Measurements from ENCODE around the gene RIMKLB. TPM values are rescaled to one million over a fixed set of nuclear protein-coding genes. Genes with fewer than 3 reads are reported as not detected.
A peak's percentile ranks its signal among the peaks of the same experiment; 100 is the strongest.
"Not testable (repeated sequence)": the region's sequence is repeated elsewhere in the genome, so short reads cannot be mapped to it uniquely, and the experiment has no call there.

Gene RIMKLB
- total RNA-seq, 4 donors from 2014 or later = 36.5 to 49.7 (median 43.5) TPM

GRCh38 chr12:8722286-8722800 lies 24.6 kb downstream of the RIMKLB start:
- no peak for TF ChIP-seq POLR2A (IDR thresholded peaks at IDR 0.05)
- no peak for TF ChIP-seq EP300 (IDR thresholded peaks at IDR 0.05)
- no peak for TF ChIP-seq POLR2AphosphoS5 (IDR thresholded peaks at IDR 0.05)
- TF ChIP-seq CTCF (IDR thresholded peaks at IDR 0.05) = no peak
- H3K36me3 ChIP-seq = peaks cover 0 to 49% of the 10 kb centered on the region in 2 donors

GRCh38 chr12:8734873-8735381 lies 37.1 kb downstream of the RIMKLB start:
- Histone ChIP-seq H3K27ac (peak overlapping the region in 2 of 4 donors; percentile 51 to 63), H3K27me3 (no peaks in the 10 kb centered on the region), H3K4me1 (peaks cover 0 to 48% (median 11%) of the 10 kb centered on the region in 3 donors), H3K9me3 (no peaks in the 10 kb centered on the region), H3K4me3 (no peak overlapping the region), H3K36me3 (peaks cover 0 to 7% of the 10 kb centered on the region in 2 donors)
- TF ChIP-seq POLR2A (IDR thresholded peaks at IDR 0.05) (no peak), EP300 (IDR thresholded peaks at IDR 0.05) (no peak), POLR2AphosphoS5 (IDR thresholded peaks at IDR 0.05) (no peak), CTCF (IDR thresholded peaks at IDR 0.05) (no peak)
- ATAC-seq = no peak
- WGBS, 2 donors (ENCODE audit: low coverage in 1 of 2) = 67 to 79% methylated on average over 3 of the region's 3 CpGs

More at GRCh38 chr12:8722286-8722800, 24.6 kb downstream of the RIMKLB start:
- H3K9me3 ChIP-seq = no peaks in the 10 kb centered on the region
- no peaks in the 10 kb centered on the region for H3K4me1 ChIP-seq
- no peaks in the 10 kb centered on the region for H3K27me3 ChIP-seq
- no peak for ATAC-seq
- WGBS, 2 donors (ENCODE audit: low coverage in 1 of 2) = 86 to 93% methylated on average over 3 of the region's 3 CpGs
- H3K4me3 ChIP-seq = no peak overlapping the region
- no peak overlapping the region for H3K27ac ChIP-seq

DNA sequence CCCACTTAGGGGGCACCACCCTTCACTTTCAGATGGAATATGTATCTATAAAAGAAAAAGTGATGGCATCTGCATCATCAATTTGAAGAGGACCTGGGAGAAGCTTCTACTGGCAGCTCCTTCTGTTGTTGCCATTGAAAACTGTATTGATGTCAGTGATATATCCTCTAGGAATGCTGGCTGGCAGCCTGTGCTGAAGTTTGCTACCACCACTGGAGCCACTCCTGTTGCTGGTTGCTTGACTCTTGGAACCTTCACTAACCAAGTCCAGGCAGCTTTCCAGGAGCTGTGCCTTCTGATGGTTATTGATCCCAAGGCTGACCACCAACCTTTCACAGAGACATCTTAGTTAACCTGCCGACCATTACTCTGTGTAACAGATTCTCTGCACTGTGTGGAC lies 44.7 kb downstream of the RIMKLB start:
- no peak overlapping the region for H3K27ac ChIP-seq

GRCh38 chr12:8743121-8743520 lies 45.3 kb downstream of the RIMKLB start:
- 84 to 88% methylated on average over 4 of the region's 6 CpGs for WGBS, 2 donors (ENCODE audit: low coverage in 1 of 2)
- H3K27ac ChIP-seq, H3K4me3 ChIP-seq, H3K9me3 ChIP-seq, H3K27me3 ChIP-seq, ATAC-seq: not testable (repeated sequence)
- Histone ChIP-seq H3K4me1 (peaks cover 0 to 15% (median 0%) of the 10 kb centered on the region in 3 donors), H3K36me3 (peaks cover 0 to 13% of the 10 kb centered on the region in 2 donors)

More for the DNA sequence above, 44.7 kb downstream of the RIMKLB start:
- Histone ChIP-seq H3K36me3 (peaks cover 0 to 13% of the 10 kb centered on the region in 2 donors), H3K9me3 (no peaks in the 10 kb centered on the region), H3K4me1 (peaks cover 0 to 21% (median 0%) of the 10 kb centered on the region in 3 donors), H3K4me3 (no peak overlapping the region), H3K27me3 (no peaks in the 10 kb centered on the region)
- no CpG with 5 or more reads among the region's 1 CpG for WGBS, 2 donors (ENCODE audit: low coverage in 1 of 2)
- TF ChIP-seq CTCF (IDR thresholded peaks at IDR 0.05) (no peak), POLR2AphosphoS5 (IDR thresholded peaks at IDR 0.05) (no peak), POLR2A (IDR thresholded peaks at IDR 0.05) (no peak), EP300 (IDR thresholded peaks at IDR 0.05) (no peak)
- ATAC-seq = no peak

GRCh38 chr12:8745631-8746030 lies 47.8 kb downstream of the RIMKLB start:
- ATAC-seq, H3K4me3 ChIP-seq, H3K27ac ChIP-seq, H3K4me1 ChIP-seq, H3K27me3 ChIP-seq, H3K9me3 ChIP-seq: not testable (repeated sequence)
- H3K36me3 ChIP-seq = peaks cover 0 to 10% of the 10 kb centered on the region in 2 donors
- WGBS, 2 donors (ENCODE audit: low coverage in 1 of 2) = 90 to 93% methylated on average over 2 to 5 of the region's 8 CpGs

DNA sequence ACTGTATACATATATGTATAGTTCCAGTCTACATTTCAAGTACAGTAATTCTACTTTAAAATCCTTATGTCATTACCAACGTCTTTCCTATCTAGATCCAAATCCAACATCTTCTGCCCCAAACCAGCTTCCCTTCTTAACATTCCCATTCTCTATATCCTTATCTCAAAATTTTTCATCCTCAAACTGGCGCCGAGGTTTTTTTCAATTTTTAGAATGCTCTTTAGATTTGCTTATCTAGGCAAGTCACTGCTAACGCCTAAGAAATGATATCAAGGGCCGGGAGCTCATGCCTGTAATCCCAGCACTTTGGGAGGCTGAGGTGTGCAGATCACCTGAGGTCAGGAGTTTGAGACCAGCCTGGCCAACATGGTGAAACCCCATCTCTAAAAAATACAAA lies 48.3 kb downstream of the RIMKLB start:
- no peak overlapping the region for H3K27ac ChIP-seq
- TF ChIP-seq POLR2AphosphoS5 (IDR thresholded peaks at IDR 0.05) = no peak
- 87 to 100% methylated on average over 3 to 5 of the region's 5 CpGs for whole genome bisulfite sequencing, 2 donors (ENCODE audit: low coverage in 1 of 2)

GRCh38 chr12:8760076-8760475 lies 62.3 kb downstream of the RIMKLB start:
- H3K9me3 ChIP-seq, H3K27ac ChIP-seq, H3K27me3 ChIP-seq, H3K4me1 ChIP-seq, ATAC-seq, H3K4me3 ChIP-seq: not testable (repeated sequence)
- WGBS, 2 donors (ENCODE audit: low coverage in 1 of 2) = 89 to 100% methylated on average over 1 to 2 of the region's 4 CpGs
- peaks cover 0 to 52% of the 10 kb centered on the region in 2 donors for H3K36me3 ChIP-seq

More for the DNA sequence above, 48.3 kb downstream of the RIMKLB start:
- Histone ChIP-seq H3K9me3 (no peaks in the 10 kb centered on the region), H3K4me3 (no peak overlapping the region), H3K36me3 (peaks cover 0 to 14% of the 10 kb centered on the region in 2 donors), H3K4me1 (peaks cover 0 to 8% (median 0%) of the 10 kb centered on the region in 3 donors), H3K27me3 (no peaks in the 10 kb centered on the region)
- ATAC-seq = no peak

GRCh38 chr12:8762701-8763100 lies 64.9 kb downstream of the RIMKLB start:
- 100% methylated on average over 4 to 5 of the region's 6 CpGs for WGBS, 2 donors (ENCODE audit: low coverage in 1 of 2)
- H3K36me3 ChIP-seq = peaks cover 0 to 46% of the 10 kb centered on the region in 2 donors
- ATAC-seq, H3K9me3 ChIP-seq, H3K27me3 ChIP-seq, H3K4me1 ChIP-seq, H3K27ac ChIP-seq, H3K4me3 ChIP-seq: not testable (repeated sequence)

DNA sequence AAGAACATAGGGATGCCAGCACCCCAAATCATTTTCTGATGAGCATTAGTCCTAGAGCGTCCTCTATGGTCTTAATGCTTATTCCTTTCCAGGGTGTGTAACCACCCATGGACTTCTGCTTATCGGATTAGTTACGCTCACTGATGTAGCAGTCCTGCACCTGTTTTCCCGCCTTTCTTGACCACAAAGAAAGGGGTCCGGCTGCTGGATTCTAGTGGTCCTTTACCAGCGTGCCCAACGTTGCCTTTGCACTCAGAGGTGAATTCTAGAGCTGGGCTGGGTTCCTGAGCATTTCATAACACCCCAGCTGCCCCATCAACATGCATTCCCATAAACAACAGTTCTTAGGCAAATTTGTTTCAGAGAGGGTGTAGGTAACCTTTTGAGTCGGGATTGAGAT lies 68.3 kb downstream of the RIMKLB start:
- Histone ChIP-seq H3K4me1 (peaks cover 0 to 16% (median 0%) of the 10 kb centered on the region in 3 donors), H3K36me3 (peaks cover 0 to 32% of the 10 kb centered on the region in 2 donors)
- not testable (repeated sequence) for ATAC-seq, H3K27ac ChIP-seq, H3K9me3 ChIP-seq, H3K27me3 ChIP-seq, H3K4me3 ChIP-seq
- WGBS, 2 donors (ENCODE audit: low coverage in 1 of 2) = 91 to 100% methylated on average over 3 to 4 of the region's 8 CpGs
